ENCODE data around the gene CCDC110.

The CCDC110 gene

DNA sequence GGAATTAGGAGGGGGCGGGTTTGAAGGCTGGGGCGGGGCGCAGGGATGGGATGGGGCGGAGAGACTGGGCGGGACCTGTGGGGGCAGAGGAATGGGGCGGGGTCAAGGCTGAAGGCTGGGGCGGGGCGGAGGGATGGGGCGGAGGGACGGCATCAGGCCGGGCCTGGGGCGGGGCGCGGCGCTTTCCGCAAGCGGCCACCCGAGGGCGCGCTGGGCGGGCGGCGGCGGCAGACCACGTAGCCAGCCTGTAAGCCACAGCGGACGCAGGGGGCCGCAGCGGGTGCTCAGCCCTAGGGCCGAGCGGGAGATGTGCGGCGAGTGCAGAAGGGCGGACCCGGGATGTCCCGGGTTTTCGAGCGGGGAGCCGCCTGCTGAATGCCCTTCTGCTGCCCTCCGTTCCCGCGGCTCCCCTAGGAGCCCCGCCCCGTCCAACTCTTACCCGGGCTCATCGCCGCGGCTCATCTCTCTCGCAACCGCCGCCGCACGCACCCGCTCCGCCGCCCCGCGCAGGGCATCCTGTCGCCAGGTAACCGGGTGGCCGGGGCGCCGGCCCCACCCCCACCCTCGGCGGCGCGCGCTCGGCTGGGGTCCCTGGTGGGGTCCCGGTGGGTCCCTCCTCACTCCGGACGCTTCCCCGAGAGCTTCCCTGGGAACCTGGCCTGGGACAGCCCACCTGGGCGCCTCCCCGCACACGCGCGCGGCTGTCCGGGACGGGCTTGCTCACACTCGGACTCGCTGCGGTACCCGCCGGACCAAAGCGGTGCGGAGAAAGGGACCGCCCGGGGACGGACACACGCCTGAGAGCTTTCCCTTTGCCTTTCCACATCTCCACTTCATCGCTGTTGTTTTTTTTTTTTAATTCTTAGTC lies at the start of gene CCDC110:
TSS of gene CCDC110 (minus strand) at position 499 of the 868 bp plus-strand sequence. CDS start at position 449, 50 bp downstream.
- TF ChIP-seq CTCF (conservative IDR thresholded peaks at IDR 0.05; ENCODE audit: low read depth), result peak; percentile 69
- ChIA-PET CTCF (interaction anchor here (1.2 to 3.8 kb wide), 2 partner anchors 123 to 126 kb away, joined by 3 to 29 read pairs; no protein-coding TSS in a partner anchor), POLR2A (ENCODE audit: low non-redundant PET) (interaction anchor here (0.7 kb wide), 1 partner anchor 1589 kb away, joined by 3 read pairs; no protein-coding TSS in a partner anchor)
- no peak within 1 kb of the TSS for H3K27ac ChIP-seq
- peak; percentile 97 for DNase-seq (ENCODE audit: low spot score)

DNA sequence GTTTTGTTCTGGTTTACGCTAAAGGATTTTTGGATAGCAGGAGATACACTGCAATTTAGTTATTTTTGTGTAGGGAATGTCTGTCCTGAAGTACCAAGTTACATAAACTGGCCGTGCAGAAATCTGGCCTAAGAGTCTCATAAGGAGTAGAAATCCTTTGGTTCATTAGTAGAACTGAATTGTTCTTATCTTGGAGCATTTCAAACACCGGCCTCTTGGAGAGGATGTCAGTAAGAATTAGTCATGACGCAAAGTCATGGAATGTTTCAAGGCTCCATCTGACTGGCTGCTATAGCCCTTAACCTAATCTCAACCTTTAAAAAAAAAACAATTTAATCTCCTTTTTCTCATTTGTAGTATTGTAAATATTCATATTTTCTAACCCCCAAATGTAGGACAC lies 48.6 kb upstream of the CCDC110 start:
- ChIA-PET POLR2A (ENCODE audit: low non-redundant PET) (no interaction called here), CTCF (no interaction called here)
- H3K27ac ChIP-seq, result no peak overlapping the region
- DNase-seq (ENCODE audit: low spot score), result no peak
- no peak for TF ChIP-seq CTCF (conservative IDR thresholded peaks at IDR 0.05; ENCODE audit: low read depth)

GRCh38 chr4:185518494-185518893 lies 47.0 kb upstream of the CCDC110 start:
- no peak for DNase-seq (ENCODE audit: low spot score)
- ChIA-PET POLR2A (ENCODE audit: low non-redundant PET) (no interaction called here), CTCF (interaction anchor here (0.5 kb wide), 1 partner anchor 379 kb away, joined by 3 read pairs; no protein-coding TSS in a partner anchor)
- no peak for TF ChIP-seq CTCF (conservative IDR thresholded peaks at IDR 0.05; ENCODE audit: low read depth)
- H3K27ac ChIP-seq, result no peak overlapping the region

DNA sequence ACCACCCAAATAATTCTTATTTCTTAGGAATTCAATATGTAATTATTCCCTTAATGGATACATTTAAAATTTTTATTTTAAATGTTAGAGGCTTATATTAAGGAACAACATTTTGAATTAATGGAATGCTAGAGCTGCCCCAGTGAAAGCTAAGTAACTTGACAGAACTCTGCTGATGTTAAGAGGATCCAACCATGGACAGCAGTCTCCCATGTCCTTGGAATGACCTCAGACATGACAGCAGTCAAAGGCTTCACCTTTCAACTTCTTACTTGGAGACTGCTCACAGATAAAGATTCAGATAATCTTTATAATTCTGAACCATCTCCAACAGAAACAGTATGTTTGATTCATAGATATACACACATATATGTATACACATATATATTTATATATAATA lies 46.5 kb upstream of the CCDC110 start:
- TF ChIP-seq CTCF (conservative IDR thresholded peaks at IDR 0.05; ENCODE audit: low read depth), result no peak
- POLR2A ChIA-PET (ENCODE audit: low non-redundant PET), result no interaction called here
- H3K27ac ChIP-seq, result no peak overlapping the region
- CTCF ChIA-PET, result interaction anchor here (1.3 kb wide), 1 partner anchor 80 kb away, joined by 3 read pairs; no protein-coding TSS in a partner anchor
- no peak for DNase-seq (ENCODE audit: low spot score)

GRCh38 chr4:185515248-185515647 lies 43.7 kb upstream of the CCDC110 start:
- CTCF ChIA-PET, result no interaction called here
- no peak for TF ChIP-seq CTCF (conservative IDR thresholded peaks at IDR 0.05; ENCODE audit: low read depth)
- no peak for DNase-seq (ENCODE audit: low spot score)
- no peak overlapping the region for H3K27ac ChIP-seq
- POLR2A ChIA-PET (ENCODE audit: low non-redundant PET), result no interaction called here

GRCh38 chr4:185514182-185514697 lies 42.7 kb upstream of the CCDC110 start:
- no peak overlapping the region for H3K27ac ChIP-seq
- TF ChIP-seq CTCF (conservative IDR thresholded peaks at IDR 0.05; ENCODE audit: low read depth), result no peak
- no peak for DNase-seq (ENCODE audit: low spot score)
- POLR2A ChIA-PET (ENCODE audit: low non-redundant PET), result no interaction called here
- CTCF ChIA-PET, result no interaction called here
